Stimulated activated CD4-positive, alpha-beta T cell treated with anti-CD3 and anti-CD28 coated beads, Interleukin-1b, Interleukin-23, amount 100 ng/mL, for 4 hours (primary cell): Measurements from ENCODE around the gene CEBPZ.
A peak's percentile ranks its signal among the peaks of the same experiment; 100 is the strongest.
"Not testable (repeated sequence)": the region's sequence is repeated elsewhere in the genome, so short reads cannot be mapped to it uniquely, and the experiment has no call there.

Source experiments
- DNase-seq, 2 donors: peaks; one replicate each; pipeline ENCODE4 v3.0.0-alpha.2; 2020; ENCODE audit warnings: low read depth in 2 of 2

CEBPZ gene

GRCh38 chr2:37223131-37223530 is 8.3 kb downstream of the CEBPZ start:
- DNase-seq = no peak

GRCh38 chr2:37219046-37219445 is 12.3 kb downstream of the CEBPZ start:
- no peak for DNase-seq

GRCh38 chr2:37215250-37215649 is 16.1 kb downstream of the CEBPZ start:
- no peak for DNase-seq

- DNase-seq = no peak
These were observed 19.5 kb downstream of the CEBPZ start for GRCh38 chr2:37211939-37212338.

GRCh38 chr2:37211212-37211611 is 20.2 kb downstream of the CEBPZ start:
- no peak for DNase-seq

- DNase-seq = not testable (repeated sequence)
These were observed 24.6 kb downstream of the CEBPZ start for GRCh38 chr2:37206760-37207159.

GRCh38 chr2:37205689-37206341 is 25.6 kb downstream of the CEBPZ start:
- no peak for DNase-seq

- not testable (repeated sequence) for DNase-seq
These were observed 26.2 kb downstream of the CEBPZ start for GRCh38 chr2:37205071-37205661.

GRCh38 chr2:37203708-37204107 is 27.7 kb downstream of the CEBPZ start:
- DNase-seq = no peak

GRCh38 chr2:37201766-37202165 is 29.6 kb downstream of the CEBPZ start:
- DNase-seq = peak in 1 of 2 donors; percentile 25

- DNase-seq = no peak
These were observed 30.2 kb downstream of the CEBPZ start for GRCh38 chr2:37201208-37201607.

- no peak for DNase-seq
These were observed 32.7 kb downstream of the CEBPZ start for GRCh38 chr2:37198681-37199065.

- DNase-seq = peak; percentile 88 to 91
These were observed 34.8 kb downstream of the CEBPZ start, which contains the start of gene CEBPZOS for GRCh38 chr2:37196320-37197195. CEBPZOS (plus strand) TSS chr2:37196496; CDS start chr2:37199705, 3,209 bp downstream.

GRCh38 chr2:37195862-37196319 is 35.5 kb downstream of the CEBPZ start:
- DNase-seq = not testable (repeated sequence)

- no peak for DNase-seq
These were observed 38.8 kb downstream of the CEBPZ start for GRCh38 chr2:37192551-37192950.

GRCh38 chr2:37191747-37192146 is 39.6 kb downstream of the CEBPZ start:
- no peak for DNase-seq

GRCh38 chr2:37191253-37191652 is 40.1 kb downstream of the CEBPZ start:
- no peak for DNase-seq

- no peak for DNase-seq
These were observed 41.1 kb downstream of the CEBPZ start for GRCh38 chr2:37190290-37190689.

- no peak for DNase-seq
These were observed 41.8 kb downstream of the CEBPZ start for GRCh38 chr2:37189452-37190153.

- DNase-seq = no peak
These were observed 42.8 kb downstream of the CEBPZ start, which contains the start of gene SULT6B1 for GRCh38 chr2:37188570-37188969. SULT6B1 (minus strand) TSS chr2:37188670; CDS start chr2:37188640, 30 bp downstream.
